BJ (cell line): ENCODE results near the gene HES7. TPM values are rescaled to one million over a fixed set of nuclear protein-coding genes. Genes with fewer than 3 reads are reported as not detected.

ENCODE experiments used
- CTCF ChIA-PET: fragments of 350-600 bp; formaldehyde crosslinking; extraction: SDS; loops from one replicate; lab custom pipeline; 2021; ENCODE audit warnings: antibody characterized with exemption, inconsistent platforms; lab: Yijun Ruan, JAX
- POLR2A ChIA-PET: fragments of 300-600 bp; sonication (Branson Sonifier 250); formaldehyde crosslinking; extraction: SDS; loops from one replicate; lab custom pipeline; 2021; ENCODE audit warnings: antibody characterized with exemption; lab: Charles Lee
- DNase-seq: peaks from one replicate; pipeline ENCODE4 v3.0.0-alpha.2; 2011; ENCODE audit warnings: low read depth
- H3K27me3 ChIP-seq: 2 replicates; pipeline ENCODE4 v1.6.0; 2011; ENCODE audit warnings: low read length; ENCODE audit not compliant: control insufficient read depth, insufficient read depth
- H3K36me3 ChIP-seq: 2 replicates; pipeline ENCODE4 v1.5.1; 2011; ENCODE audit warnings: low read length; ENCODE audit not compliant: control insufficient read depth, insufficient read depth
- H3K4me3 ChIP-seq: 2 replicates; pipeline ENCODE4 v1.5.1; 2011; ENCODE audit warnings: low read depth, mild to moderate bottlenecking, control low read depth, low read length
- CTCF ChIP-seq: IDR thresholded peaks from 2 replicates; pipeline ENCODE4 v1.5.1; 2011; ENCODE audit warnings: low read depth, mild to moderate bottlenecking, control low read depth, inconsistent platforms, low read length, moderate library complexity; ENCODE audit not compliant: insufficient read depth
- polyA plus RNA-seq: library from polyadenylated mRNA; depleted of rRNA; stranded (reverse); fragments of >200 nt; gene quantifications from 2 replicates; pipeline ENCODE4 v1.2.3, GENCODE V29; 2011

The HES7 gene
- polyA plus RNA-seq, 1 experiment, result not detected

DNA sequence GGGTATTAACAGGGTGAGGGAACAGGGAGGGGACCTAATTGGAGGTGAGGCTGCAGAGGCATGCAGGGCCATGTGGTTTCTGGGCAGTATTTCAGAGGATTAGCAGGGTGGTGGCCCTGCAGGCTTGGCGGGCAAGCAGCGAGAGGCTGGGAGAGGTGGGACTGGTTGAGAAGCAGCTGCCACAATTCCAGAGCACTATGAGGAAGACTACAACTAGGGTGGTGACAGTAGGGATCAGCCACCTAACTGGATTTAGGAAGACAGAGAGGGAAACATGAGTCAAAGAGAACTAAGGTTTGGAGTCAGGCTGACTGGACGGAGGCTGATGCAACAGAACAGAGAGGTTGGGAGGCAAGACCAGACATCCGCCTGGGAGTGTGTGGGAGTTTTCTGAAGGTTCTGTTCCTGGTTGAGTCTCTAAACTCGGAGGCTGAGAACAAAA, 17.9 kb downstream of the HES7 start:
- no peak for DNase-seq
- CTCF ChIA-PET, result interaction anchor here (0.9 to 16.4 kb wide), 6 partner anchors 9 to 35 kb away, joined by 3 to 183 read pairs (median 4); partner anchors contain the start of gene ALOX12B

GRCh38 chr17:8104911-8105310, 19.0 kb downstream of the HES7 start:
- ChIA-PET POLR2A (no interaction called here), CTCF (interaction anchor here (0.9 to 16.4 kb wide), 10 partner anchors 8 to 48 kb away, joined by 3 to 183 read pairs (median 5); partner anchors contain the start of gene ALOX12B)
- no peak for DNase-seq
- Histone ChIP-seq H3K36me3 (no peaks in the 10 kb centered on the region), H3K4me3 (no peak overlapping the region), H3K27me3 (peaks cover 7% of the 10 kb centered on the region)
- TF ChIP-seq CTCF, result no peak

More for the DNA sequence above, 17.9 kb downstream of the HES7 start:
- peaks cover 14% of the 10 kb centered on the region for H3K27me3 ChIP-seq
- POLR2A ChIA-PET, result no interaction called here
- TF ChIP-seq CTCF, result no peak
- H3K4me3 ChIP-seq, result no peak overlapping the region
- no peaks in the 10 kb centered on the region for H3K36me3 ChIP-seq

GRCh38 chr17:8103549-8103948, 20.4 kb downstream of the HES7 start:
- DNase-seq, result no peak
- ChIA-PET CTCF (interaction anchor here (1.2 to 16.4 kb wide), 5 partner anchors 13 to 46 kb away, joined by 3 to 183 read pairs (median 4); partner anchors contain the start of gene ALOX12B), POLR2A (no interaction called here)

DNA sequence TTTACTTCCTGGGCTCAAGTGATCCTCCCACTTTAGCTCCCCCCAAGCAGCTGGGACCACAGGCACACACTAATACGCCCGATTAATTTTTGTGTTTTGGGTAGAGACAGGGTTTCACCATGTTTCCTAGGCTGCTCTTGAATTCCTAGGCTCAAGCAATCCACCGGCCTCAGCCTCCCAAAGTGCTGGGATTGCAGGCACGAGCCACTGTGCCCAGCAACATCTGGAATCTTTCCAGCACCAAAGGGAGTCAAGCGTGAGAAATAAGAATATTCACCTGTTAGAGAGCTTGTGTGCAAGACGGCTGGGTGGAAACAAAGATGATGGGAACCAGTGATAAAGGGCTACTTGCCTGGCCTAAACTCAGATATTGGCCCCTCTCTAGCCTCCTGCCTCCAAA, 22.2 kb downstream of the HES7 start:
- ChIA-PET CTCF (interaction anchor here (0.6 to 16.4 kb wide), 9 partner anchors 9 to 194 kb away, joined by 3 to 183 read pairs (median 4); partner anchors contain the start of genes ALOX12B and ALOXE3), POLR2A (no interaction called here)
- no peak for DNase-seq
- H3K36me3 ChIP-seq, result no peaks in the 10 kb centered on the region
- no peak for TF ChIP-seq CTCF
- H3K4me3 ChIP-seq, result no peak overlapping the region
- H3K27me3 ChIP-seq, result peaks cover 3% of the 10 kb centered on the region; the same call in 1 of the 2 replicates

More at GRCh38 chr17:8103549-8103948, 20.4 kb downstream of the HES7 start:
- no peak overlapping the region for H3K4me3 ChIP-seq
- TF ChIP-seq CTCF, result no peak
- peaks cover 4% of the 10 kb centered on the region; the same call in 1 of the 2 replicates for H3K27me3 ChIP-seq
- H3K36me3 ChIP-seq, result no peaks in the 10 kb centered on the region

DNA sequence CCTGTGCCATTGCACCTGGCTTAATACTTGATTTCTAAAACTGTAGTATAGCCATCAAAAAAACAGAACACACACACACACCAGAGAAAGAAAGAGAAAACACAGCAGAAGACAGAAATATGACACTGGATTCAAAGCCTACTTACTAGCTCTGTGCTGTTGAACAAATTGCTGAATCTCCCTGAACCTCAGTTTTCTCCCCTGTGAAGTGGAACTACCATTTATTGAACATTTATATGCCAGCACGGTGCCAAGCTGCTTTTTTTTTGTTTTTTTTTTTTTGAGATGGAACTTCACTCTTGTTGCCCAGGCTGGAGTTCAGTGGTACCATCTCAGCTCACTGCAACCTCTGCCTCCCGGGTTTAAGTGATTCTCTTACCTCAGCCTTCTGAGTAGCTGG, 23.1 kb downstream of the HES7 start:
- CTCF ChIA-PET, result interaction anchor here (1.1 to 16.4 kb wide), 6 partner anchors 10 to 40 kb away, joined by 4 to 183 read pairs (median 12); partner anchors contain the start of genes ALOX12B and ALOXE3
- TF ChIP-seq CTCF, result no peak
- POLR2A ChIA-PET, result no interaction called here
- Histone ChIP-seq H3K27me3 (peaks cover 7% of the 10 kb centered on the region; the same call in 1 of the 2 replicates), H3K4me3 (no peak overlapping the region), H3K36me3 (no peaks in the 10 kb centered on the region)
- no peak for DNase-seq
